ENCODE data around the gene RPH3AL.
"Not testable (repeated sequence)": the region's sequence is repeated elsewhere in the genome, so short reads cannot be mapped to it uniquely, and the experiment has no call there.

RPH3AL gene

DNA sequence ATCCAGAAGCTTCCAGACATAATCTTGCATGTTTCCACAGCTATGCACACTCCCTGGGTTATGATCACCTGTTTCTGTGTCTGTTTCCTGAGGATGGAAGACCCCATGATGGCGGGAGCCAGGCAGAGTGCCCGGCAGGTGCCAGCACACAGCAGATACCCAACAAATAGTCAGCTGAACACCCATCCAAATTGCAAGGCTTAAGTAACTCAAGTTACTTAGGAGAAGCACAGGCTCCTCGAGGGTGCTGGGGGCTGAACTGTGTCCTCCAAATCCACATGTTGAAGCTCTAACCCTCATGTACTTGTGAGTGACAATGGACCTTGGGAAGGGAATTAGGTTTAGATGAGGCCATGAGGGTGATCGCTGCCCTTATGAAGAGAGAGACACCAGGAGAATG lies 91.7 kb downstream of the RPH3AL start:
- DNase-seq = no peak
- no peak for ATAC-seq

DNA sequence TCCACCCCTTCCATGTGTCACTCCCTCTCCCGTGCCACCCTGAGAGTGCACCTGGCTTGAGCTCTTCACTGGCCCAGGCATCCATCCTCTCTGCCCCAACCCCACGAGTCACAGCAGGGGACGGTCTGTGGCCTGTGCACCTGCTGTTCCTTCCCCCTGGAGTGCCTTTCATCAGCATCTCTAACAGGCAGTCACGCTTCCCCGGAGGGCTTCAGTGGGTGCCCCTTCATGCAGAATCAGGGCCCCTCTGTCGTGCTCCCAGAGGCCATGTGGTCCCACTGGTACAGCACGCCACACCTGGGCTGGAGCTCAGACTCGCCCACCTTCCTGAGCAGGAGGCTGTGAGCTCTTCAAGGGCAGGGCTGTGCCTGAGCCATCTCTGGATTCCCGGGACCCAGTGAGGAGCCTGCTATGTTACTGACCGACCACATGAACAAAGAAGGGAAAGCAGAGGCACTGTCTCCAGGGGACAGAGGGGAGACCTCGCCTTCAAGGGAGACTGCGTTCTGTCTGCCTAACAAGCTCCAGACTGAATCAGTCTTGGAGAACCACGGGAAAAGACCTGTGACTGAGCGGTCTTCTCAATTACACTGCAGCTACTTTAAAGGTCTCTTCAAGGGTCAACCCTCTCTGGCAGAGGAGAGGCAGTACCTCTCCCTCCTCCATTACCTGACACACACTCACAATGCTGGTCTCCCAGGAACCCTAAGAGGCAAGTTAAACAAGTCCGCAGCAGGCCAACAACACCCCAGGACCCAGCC lies 92.4 kb downstream of the RPH3AL start:
- no peak for DNase-seq
- no peak for ATAC-seq

DNA sequence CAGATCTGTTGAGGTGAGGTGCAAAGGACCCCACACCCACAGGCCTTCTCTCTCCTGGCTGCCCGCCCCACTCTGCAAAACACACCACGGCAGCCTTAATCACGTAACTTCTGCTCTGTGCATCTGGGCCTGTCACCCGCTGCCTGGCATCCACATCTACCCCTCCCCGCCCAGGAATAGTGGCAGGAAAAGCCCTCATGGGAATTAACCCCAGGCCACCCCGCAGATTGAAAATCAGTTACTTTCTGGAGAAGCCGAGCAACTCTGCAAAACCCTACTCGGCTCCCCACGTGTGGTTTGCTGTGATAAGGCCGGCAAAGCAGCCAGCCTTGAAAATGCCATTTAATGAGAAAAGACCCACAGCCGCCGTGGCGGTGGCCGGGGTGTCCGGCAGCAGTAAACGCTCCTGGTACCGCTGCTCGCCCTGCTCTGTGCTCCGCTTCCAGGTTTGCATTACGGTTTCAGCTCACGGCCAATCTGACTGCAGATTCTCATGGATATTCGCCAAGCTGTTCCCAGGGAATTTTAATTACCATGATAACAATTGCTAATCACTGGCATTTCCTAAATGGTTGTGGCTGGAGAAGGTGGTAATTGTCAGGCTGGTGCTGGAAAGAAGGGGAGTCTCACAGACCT lies 93.1 kb downstream of the RPH3AL start:
- DNase-seq (no peak), ATAC-seq (no peak)

DNA sequence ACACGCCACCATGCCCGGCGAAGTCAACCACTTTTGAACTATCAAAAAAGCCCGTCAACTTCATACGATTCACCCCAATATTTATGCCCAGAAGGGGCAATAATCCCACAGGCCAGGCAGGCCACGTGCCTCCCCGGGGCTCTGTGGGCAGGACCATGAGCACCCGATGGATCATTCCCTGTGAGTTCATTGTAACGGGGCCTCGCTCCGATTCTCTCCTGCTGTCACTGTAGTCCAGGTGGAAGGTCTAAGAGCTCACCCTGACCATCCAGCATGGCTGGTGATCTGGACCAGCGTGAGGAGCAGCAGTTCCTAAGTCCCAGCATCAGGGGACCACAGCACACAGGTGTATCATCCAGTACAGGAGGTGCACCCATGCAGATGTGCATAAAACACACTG lies 93.7 kb downstream of the RPH3AL start:
- ATAC-seq (no peak), DNase-seq (no peak)

DNA sequence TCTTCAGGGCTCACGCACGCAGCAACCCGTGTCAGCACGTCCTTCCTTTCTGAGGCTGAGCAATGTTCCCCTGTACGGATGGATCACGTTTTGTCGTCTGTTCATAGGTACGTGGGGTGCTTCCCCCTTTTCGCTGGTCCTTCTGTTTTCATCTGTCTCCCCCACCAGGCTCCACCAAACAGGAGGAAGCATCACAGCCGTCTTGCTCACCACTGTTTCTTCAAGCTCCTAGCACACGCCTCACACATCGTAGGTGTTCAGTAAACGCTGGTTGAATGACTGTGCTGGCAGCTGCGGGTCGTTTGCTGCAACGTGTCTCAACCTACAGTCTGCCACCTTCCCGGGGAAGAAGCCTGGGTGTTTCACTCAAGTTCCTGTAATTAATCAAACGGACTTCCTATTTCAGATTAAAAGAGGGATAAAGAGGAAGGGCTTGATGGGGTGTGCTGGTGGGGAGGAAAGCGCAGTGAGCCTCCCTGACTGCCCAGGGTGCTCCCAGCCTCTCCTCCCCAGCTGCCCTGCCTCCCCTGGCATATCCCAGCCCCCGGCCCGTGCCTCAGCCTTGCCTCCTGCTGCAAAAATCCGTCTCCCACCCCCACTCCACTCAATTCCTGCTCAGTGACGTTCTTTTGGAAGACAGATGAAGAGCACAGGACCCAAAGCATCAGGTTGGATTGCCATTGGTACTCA lies 94.4 kb downstream of the RPH3AL start:
- no peak for DNase-seq

DNA sequence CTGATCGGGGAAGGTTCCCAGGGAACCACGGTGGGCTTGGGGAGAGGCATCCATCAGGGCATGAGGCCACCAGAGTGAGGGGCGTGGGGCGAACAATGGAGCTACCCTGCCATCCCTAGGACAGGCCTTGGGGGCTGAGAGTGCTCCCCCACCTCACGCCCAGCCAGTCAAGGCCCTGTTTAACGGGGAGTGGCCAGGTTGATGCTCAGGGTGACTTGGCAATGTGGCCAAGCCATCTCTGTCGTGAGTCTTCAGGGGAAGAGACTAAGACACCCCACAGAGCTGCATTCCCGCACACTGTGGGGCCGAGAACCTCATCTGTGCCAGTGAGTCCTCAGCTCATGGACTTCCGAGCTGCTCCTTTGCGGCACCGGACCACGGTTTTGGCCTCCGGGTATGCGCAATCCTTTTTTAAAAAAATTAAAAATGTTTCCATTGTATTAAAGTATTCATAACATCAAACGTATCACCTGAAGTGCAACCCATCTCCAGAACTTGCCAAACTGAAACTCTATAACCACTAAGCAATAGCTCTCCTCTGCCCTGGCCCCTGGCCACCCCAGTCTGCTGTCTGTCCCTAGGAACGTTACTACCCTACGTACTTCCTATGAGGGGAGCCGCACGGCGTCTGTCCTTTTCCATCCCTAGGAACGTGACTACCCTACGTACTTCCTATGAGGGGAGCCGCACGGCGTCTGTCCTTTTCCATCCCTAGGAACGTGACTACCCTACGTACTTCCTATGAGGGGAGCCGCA lies 99.3 kb downstream of the RPH3AL start:
- ATAC-seq = no peak
- no peak for DNase-seq

More for the DNA sequence above, 94.4 kb downstream of the RPH3AL start:
- no peak for ATAC-seq

DNA sequence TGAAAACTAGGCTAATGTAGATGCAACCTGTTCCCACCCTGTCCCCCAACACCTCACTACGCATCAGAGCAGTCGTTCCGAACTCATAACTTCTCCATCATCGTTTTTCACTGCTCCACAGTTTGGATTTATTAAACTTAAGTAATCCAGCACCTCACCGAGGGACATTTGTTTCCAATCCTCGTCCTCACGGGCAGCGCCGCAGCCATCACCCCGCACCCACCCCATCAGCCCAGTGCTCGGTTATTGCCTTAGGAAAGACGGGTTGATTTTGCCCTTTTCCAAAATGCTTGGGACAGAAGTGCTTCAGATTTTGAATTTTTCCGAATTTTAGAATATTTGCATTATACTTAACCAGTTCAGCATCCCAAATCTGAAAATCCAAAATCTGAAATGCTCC lies 100.2 kb downstream of the RPH3AL start:
- ATAC-seq (no peak), DNase-seq (no peak)

DNA sequence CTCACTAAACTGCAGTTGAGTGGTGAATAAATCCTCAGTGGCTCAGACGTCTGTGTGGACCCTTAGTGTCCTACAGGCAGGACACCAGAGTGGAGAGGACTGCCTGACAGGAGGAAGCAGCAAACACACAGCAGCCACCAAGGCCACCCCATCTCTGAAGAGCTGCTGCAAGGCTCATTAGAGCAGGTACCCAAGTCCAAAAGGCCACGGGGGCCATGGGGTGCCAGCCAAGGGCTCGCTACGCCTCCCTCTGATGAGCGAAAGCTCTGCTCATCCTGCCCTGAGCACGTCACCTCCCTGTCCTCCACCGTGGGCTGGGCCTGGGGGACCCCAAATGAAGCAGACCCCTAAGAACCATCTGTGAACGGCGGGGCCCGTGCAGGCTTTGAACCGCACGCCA lies 101.1 kb downstream of the RPH3AL start:
- DNase-seq = no peak

DNA sequence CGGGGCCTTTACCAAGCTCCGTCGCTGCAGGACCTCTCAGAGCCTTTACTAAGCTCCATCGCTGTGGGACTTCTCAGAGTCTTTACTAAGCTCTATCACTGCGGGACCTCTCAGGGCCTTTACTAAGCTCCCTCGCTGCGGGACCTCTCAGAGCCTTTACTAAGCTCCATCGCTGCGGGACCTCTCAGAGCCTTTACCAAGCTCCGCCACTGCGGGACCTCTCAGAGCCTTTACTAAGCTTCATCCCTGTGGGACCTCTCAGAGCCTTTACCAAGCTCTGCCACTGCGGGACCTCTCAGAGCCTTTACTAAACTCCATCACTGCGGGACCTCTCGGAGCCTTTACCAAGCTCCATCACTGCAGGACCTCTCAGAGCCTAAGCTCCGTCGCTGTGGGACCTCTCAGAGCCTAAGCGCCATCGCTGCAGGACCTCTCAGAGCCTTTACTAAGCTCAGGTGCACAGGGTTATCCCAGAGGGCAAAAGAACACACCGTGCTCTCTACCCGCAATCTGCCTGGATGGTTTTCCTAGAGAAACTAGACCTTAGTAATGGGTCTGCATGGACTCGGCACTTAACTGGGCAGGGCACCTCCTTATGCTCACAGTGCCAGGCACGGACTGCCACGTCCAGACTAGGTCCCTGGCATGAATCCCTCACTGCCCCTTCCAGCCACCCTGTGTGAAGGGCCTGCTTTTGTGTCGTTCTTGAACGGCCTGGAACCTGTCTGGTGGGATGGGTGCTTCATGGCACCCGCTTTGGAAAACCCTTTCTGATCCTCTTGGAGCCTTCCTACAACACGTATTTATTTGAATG lies 101.9 kb downstream of the RPH3AL start:
- ATAC-seq (no peak), DNase-seq (no peak)

More for the DNA sequence above, 101.1 kb downstream of the RPH3AL start:
- ATAC-seq = no peak

DNA sequence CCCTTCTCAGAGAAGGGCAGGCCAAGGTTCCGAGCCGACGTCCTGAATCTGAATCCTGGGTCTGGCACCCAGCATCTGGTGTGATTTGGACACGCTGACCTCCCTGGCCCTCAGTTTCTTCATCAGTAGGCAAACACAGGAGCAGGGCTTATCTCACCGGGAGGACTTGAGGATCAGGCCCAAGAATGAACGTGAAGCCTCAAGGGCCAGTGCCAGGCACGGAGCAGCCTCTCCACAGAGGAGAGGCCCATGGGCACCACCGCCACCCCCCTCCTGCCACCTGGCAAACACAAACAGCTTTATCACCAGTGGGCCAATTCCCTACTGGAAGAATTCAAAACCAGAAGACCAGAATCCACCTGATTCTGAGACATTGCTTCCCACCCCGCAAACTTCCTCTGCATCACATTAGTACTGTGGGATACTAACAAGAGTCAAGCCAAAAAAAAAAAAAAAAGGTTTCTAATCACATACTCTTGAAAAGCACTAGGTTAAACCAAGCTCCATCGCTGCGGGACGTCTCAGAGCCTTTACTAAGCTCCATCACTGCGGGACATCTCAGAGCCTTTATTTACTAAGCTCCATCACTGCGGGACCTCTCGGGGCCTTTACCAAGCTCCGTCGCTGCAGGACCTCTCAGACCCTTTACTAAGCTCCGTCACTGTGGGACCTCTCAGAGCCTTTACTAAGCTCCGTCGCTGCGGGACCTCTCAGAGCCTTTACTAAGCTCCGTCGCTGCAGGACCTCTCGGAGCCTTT lies 103.2 kb downstream of the RPH3AL start:
- no peak for DNase-seq
- no peak for ATAC-seq

DNA sequence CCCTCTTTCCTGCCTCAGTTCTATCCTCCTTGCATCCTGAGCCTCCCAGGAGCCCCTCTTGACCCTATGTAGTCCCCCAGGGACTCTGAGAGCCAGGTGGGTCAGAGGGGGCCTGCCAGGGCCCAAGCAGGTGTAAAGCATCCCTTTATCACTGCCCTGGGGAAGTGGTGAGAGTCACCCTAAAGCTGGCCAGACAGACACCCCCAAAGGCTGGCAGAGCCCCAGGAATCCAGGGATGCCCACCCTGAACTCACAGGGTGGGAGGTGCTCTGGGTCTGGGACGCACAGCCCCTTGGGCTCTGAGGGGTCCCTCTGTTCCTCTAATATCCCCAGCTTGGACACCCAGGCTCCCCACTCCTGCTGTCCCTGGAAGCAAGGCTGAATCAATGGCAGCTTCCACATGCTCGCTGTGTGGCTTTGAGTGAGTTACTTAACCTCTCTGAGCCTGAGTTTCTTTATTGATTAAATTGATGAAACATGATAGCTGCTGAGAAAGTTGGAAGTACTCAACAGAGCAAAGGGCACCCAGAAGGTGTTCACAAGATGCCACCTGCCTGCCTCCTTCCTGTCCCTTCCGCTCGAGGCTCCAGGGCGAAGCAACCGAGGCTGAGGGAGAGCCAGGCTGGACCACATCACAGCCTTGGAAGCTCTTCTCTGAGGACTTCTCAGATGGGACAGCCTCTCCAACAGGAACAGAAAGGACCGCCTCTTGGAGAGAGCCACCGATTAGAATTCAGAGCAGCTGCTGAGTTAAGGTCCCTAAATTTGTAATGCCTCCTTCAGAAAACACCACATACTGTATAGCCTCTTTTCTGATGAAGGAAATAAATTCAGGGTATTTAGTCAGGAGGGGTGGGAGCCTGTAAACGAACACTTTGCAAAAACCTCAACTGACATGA lies 104.0 kb downstream of the RPH3AL start:
- DNase-seq (no peak), ATAC-seq (no peak)

DNA sequence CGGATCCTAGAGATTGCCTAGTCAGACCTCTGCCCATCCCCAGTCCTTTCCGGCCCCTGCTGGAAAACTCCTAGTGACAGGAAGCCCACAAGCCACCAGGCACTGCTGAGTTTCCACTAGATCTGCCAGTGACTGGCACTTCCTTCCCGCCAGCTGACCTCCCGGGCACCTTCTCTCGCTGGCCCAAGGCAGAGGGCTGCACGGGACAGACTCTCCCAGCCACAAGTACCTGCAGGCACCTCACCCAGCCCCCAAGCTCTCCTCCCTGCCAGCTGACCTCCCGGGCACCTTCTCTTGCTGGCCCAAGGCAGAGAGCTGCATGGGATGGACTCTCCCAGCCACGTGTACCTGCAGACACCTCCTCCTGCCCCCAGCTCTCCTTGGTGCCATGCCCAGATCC lies 104.8 kb downstream of the RPH3AL start:
- no peak for DNase-seq

DNA sequence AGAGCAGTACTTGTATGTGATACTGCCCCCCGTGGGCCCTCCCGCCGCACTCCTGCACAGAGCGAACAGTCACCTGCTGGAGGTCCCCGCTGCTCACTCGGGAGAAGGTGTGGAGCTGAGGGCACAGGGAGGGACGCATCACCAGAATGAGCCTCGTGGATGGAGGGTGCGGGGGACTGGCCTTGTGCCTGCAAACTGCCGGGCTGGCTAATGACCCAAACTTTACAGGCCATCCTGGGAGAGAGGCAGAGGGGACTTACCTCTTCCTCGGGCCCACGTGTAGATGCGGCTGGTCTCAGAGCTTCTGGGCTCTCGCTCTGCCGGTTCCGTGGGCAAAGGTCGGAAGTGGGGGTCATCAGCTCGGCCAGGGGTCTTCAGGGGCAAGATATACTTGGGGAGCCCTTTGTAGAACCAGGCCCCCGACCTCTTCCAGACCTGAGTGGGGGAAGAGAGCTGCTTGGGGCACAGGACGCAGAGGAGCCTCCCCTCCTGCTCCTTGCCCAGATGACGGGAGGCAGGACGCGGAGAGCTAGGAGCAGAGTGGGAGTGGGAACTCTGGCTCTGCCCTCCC lies 105.7 kb downstream of the RPH3AL start:
- no peak for DNase-seq

More for the DNA sequence above, 104.8 kb downstream of the RPH3AL start:
- no peak for ATAC-seq

DNA sequence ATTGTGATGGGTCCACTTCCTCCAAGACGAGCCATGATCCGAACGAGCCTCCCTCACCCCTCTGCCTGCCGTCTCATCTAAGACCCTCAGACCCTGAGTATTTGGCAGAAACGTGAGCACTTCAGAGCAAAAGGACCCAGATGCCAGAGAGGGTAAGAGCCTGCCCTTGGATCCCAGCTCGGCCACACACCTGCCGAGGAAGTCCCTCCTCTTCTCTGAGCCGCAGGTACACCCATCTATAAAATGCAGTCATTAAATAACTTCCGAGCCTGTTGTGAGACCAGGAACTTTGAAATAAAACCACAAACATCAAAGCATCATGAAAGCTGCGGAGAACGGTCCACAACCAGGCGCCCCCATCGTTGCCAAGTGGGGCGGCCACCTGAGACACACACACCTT lies 106.4 kb downstream of the RPH3AL start:
- no peak for DNase-seq
- ATAC-seq = no peak

More for the DNA sequence above, 105.7 kb downstream of the RPH3AL start:
- no peak for ATAC-seq

DNA sequence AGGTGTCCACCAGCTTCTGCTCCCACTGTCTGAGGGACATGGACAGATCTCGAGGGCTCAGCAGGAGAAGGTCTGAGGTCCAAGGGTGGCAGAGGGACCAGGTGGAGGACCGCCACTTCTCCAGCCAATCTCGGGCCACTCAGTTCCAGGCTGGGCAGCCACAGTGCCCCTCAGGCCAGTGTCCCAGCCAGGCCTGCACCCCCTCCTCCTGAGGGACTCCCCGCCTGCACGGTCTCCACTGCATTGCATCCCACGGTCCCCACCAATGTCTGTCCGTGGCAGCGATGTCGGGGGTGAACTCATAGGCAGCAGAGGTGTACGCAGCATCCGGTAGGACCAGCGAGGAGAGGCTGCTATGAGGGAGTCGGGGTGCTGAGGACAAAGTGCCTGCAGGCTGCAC lies 107.0 kb downstream of the RPH3AL start:
- no peak for ATAC-seq
- no peak for DNase-seq

DNA sequence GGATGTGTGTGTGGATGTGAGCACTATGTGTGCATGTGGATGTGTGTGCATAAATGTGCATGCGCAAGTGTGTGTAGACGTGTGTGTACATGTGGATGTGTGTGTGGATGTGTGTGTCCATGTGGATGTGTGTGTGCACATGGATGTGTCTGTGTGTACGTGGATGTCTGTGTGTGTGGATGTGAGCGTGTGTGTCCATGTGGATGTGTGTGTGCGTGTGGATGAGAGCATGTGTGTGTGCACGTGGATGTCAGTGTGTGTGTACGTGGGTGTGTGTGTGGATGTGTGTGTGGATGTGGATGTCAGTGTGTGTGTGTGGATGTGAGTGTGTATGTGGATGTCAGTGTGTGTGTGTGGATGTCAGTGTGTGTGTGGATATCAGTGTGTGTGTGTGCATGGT lies 107.6 kb downstream of the RPH3AL start:
- ATAC-seq (no peak), DNase-seq (no peak)

DNA sequence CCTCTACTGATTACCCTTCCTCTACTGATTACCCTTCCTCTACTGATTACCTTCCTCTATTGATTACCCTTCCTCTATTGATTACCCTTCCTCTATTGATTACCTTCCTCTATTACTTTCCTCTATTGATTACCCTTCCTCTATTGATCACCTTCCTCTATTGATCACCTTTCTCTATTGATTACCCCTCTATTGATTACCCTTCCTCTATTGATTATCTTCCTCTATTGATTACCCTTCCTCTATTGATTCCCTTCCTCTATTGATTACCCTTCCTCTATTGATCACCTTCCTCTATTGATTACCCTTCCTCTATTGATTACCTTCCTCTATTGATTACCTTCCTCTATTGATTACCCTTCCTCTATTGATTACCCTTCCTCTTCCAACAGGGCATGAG lies 108.7 kb downstream of the RPH3AL start:
- not testable (repeated sequence) for DNase-seq, ATAC-seq

DNA sequence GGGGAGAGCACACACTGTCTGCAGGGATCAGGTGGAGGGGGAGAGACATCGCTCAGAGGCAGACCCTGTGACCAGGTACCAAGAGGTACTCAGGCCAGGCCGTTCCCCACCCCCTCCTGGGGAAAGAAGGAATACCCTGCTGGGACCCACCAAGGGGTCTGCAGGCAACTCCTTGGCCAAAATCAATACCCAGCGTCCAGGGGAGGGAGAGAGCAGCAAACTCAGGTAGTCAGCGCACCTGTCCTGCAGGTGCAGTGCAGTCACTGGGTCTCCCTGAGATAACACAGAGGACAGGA lies 113.7 kb downstream of the RPH3AL start:
- ATAC-seq (no peak), DNase-seq (no peak)

DNA sequence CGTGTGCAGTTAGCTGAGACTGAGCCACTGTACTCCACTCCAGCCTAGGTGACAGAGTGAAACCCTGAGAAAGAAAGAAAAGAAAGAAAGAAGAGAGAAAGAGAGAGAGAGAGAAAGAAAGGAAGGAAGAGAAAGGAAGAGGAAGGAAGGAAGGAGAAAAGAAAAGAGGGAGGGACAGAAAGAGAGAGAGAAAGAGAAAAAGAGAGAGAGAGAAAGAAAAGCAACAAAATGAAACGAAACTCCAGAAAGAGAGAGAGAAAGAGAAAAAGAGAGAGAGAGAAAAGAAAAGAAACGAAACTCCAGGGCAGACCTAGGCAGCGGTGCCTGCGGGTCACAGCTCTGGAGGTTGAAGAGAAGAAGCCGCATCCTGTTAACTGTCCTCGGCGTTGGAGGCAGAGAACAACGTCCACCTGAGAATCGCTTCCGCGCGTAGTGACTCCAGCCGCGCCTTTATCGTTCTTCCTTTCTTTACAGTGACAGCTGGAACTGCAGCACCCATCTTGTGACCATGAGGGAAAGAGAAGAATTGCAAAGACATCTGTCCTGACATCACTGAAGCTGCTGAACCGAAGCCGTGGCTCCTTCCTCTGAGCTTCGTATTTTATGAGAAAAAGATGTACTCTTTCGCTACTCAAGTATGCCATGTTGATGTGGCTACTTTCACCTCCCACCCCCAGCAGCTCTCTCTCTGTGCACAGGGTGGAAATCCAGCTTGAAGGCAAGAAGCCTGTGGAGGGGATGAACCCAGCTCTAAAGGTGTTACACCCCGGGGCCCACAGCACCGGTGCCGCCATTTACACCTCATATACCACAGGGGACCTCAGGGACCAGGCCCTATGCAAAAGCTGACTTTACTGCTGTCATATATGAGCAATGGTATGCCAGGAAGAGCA lies 114.3 kb downstream of the RPH3AL start:
- ATAC-seq = no peak

More for the DNA sequence above, 114.3 kb downstream of the RPH3AL start:
- DNase-seq = no peak
